ENCODE measurements around the gene CFD.

- TF ChIP-seq CTCF (conservative IDR thresholded peaks at IDR 0.05; ENCODE audit: low read length) = no peak
- TF ChIP-seq EZH2phosphoT487 (IDR thresholded peaks at IDR 0.05; ENCODE audit: borderline replicate concordance, low read depth, low read length) = no peak
These were observed 6.4 kb upstream of the CFD start for GRCh38 chr19:853014-853585.
